Measurements from ENCODE around the gene LAMP2.

DNA sequence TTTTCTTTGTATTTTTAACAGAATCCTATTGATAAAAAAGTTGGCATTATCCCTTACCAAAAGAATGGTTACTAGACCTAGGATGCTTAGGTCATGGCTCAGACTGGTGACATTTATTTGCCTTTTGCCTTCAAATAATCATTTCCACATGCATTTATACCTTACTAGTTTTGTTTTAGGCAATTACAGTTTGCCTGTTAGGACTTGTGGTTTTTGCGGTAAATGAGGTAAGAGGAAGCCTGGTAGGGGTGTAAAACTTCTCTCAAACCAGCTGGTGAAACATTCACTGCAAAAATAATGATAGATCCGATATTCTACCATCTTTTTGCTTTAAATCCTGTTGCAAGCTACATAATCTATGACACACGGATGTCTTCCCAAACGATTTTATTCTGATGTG is 12.1 kb downstream of the LAMP2 start:
- TF ChIP-seq CTCF (IDR thresholded peaks at IDR 0.05; ENCODE audit: insufficient read depth, low read length, poor library complexity, severe bottlenecking) (no peak), EZH2phosphoT487 (conservative IDR thresholded peaks at IDR 0.05; ENCODE audit: low read length) (no peak)

All from SU-DHL-6 (cell line).